ENCODE data around the gene TMEM92.

The TMEM92 gene

GRCh38 chr17:50276588-50277356, 2.5 kb downstream of the TMEM92 start:
- TF ChIP-seq GATA3 (IDR thresholded peaks at IDR 0.05; ENCODE audit: low read depth, low read length) (no peak), GATA2 (IDR thresholded peaks at IDR 0.05; ENCODE audit: low read depth, low read length) (no peak)

- TF ChIP-seq GATA2 (IDR thresholded peaks at IDR 0.05; ENCODE audit: low read depth, low read length) (no peak), GATA3 (IDR thresholded peaks at IDR 0.05; ENCODE audit: low read depth, low read length) (no peak)
Measured at GRCh38 chr17:50277357-50277754, 3.1 kb downstream of the TMEM92 start.

- TF ChIP-seq GATA2 (IDR thresholded peaks at IDR 0.05; ENCODE audit: low read depth, low read length) (no peak), GATA3 (IDR thresholded peaks at IDR 0.05; ENCODE audit: low read depth, low read length) (no peak)
Measured at GRCh38 chr17:50278526-50279180, 4.4 kb downstream of the TMEM92 start.

- TF ChIP-seq GATA3 (IDR thresholded peaks at IDR 0.05; ENCODE audit: low read depth, low read length) (no peak), GATA2 (IDR thresholded peaks at IDR 0.05; ENCODE audit: low read depth, low read length) (no peak)
Measured at GRCh38 chr17:50279181-50279526, 4.9 kb downstream of the TMEM92 start.

GRCh38 chr17:50279639-50280038, 5.4 kb downstream of the TMEM92 start:
- TF ChIP-seq GATA3 (IDR thresholded peaks at IDR 0.05; ENCODE audit: low read depth, low read length) (no peak), GATA2 (IDR thresholded peaks at IDR 0.05; ENCODE audit: low read depth, low read length) (no peak)

GRCh38 chr17:50280068-50280467, 5.8 kb downstream of the TMEM92 start:
- no peak for TF ChIP-seq GATA2 (IDR thresholded peaks at IDR 0.05; ENCODE audit: low read depth, low read length)
- TF ChIP-seq GATA3 (IDR thresholded peaks at IDR 0.05; ENCODE audit: low read depth, low read length) = no peak

- TF ChIP-seq GATA2 (IDR thresholded peaks at IDR 0.05; ENCODE audit: low read depth, low read length) = peak; percentile 52
- TF ChIP-seq GATA3 (IDR thresholded peaks at IDR 0.05; ENCODE audit: low read depth, low read length) = no peak
Measured at GRCh38 chr17:50280801-50281441, 6.7 kb downstream of the TMEM92 start.

- TF ChIP-seq GATA2 (IDR thresholded peaks at IDR 0.05; ENCODE audit: low read depth, low read length) = no peak
- TF ChIP-seq GATA3 (IDR thresholded peaks at IDR 0.05; ENCODE audit: low read depth, low read length) = no peak
Measured at GRCh38 chr17:50281739-50282401, 7.6 kb downstream of the TMEM92 start.

- no peak for TF ChIP-seq GATA3 (IDR thresholded peaks at IDR 0.05; ENCODE audit: low read depth, low read length)
- no peak for TF ChIP-seq GATA2 (IDR thresholded peaks at IDR 0.05; ENCODE audit: low read depth, low read length)
Measured at GRCh38 chr17:50283246-50283645, 9.0 kb downstream of the TMEM92 start.

- no peak for TF ChIP-seq GATA3 (IDR thresholded peaks at IDR 0.05; ENCODE audit: low read depth, low read length)
- TF ChIP-seq GATA2 (IDR thresholded peaks at IDR 0.05; ENCODE audit: low read depth, low read length) = no peak
Measured at GRCh38 chr17:50283714-50284113, 9.4 kb downstream of the TMEM92 start.

- TF ChIP-seq GATA3 (IDR thresholded peaks at IDR 0.05; ENCODE audit: low read depth, low read length) (no peak), GATA2 (IDR thresholded peaks at IDR 0.05; ENCODE audit: low read depth, low read length) (no peak)
Measured at GRCh38 chr17:50285941-50286340, 11.7 kb downstream of the TMEM92 start.

GRCh38 chr17:50288306-50288705, 14.0 kb downstream of the TMEM92 start:
- TF ChIP-seq GATA2 (IDR thresholded peaks at IDR 0.05; ENCODE audit: low read depth, low read length) (no peak), GATA3 (IDR thresholded peaks at IDR 0.05; ENCODE audit: low read depth, low read length) (no peak)

- TF ChIP-seq GATA3 (IDR thresholded peaks at IDR 0.05; ENCODE audit: low read depth, low read length) = no peak
Measured at GRCh38 chr17:50289278-50289677, 15.0 kb downstream of the TMEM92 start.

- TF ChIP-seq GATA3 (IDR thresholded peaks at IDR 0.05; ENCODE audit: low read depth, low read length) (no peak), GATA2 (IDR thresholded peaks at IDR 0.05; ENCODE audit: low read depth, low read length) (no peak)
Measured at GRCh38 chr17:50289991-50290702, 15.9 kb downstream of the TMEM92 start.

Measured in SH-SY5Y (cell line).